Aorta (tissue), 5 donors: ENCODE measurements around the gene MTA2. TPM values are rescaled to one million over a fixed set of nuclear protein-coding genes. Genes with fewer than 3 reads are reported as not detected.

Experiments used
- ATAC-seq: fragments of 200-7000 bp; cut with Tn5 transposase; one replicate; pipeline ENCODE4 v1.9.1; 2022; ENCODE audit warnings: moderate library complexity; ENCODE audit not compliant: low FRiP score
- DNase-seq, 2 donors: peaks; one replicate each; pipeline ENCODE4 v3.0.0-alpha.2; 2020
- H3K27ac ChIP-seq, 2 donors: one replicate each; pipeline ENCODE4 v1.5.1; 2013; ENCODE audit warnings: low read length in 2 of 2, mild to moderate bottlenecking in 2 of 2, moderate library complexity in 2 of 2, control low read depth in 1 of 2, inconsistent platforms in 1 of 2, low read depth in 1 of 2
- H3K27me3 ChIP-seq, 2 donors: one replicate each; pipeline ENCODE4 v1.6.1; 2013; ENCODE audit warnings: control low read depth in 1 of 2, low read length in 1 of 2, mild to moderate bottlenecking in 1 of 2, moderate library complexity in 1 of 2; ENCODE audit not compliant: insufficient read depth in 2 of 2, control insufficient read depth in 1 of 2
- H3K36me3 ChIP-seq, 2 donors: one replicate each; pipeline ENCODE4 v1.6.1; 2013; ENCODE audit warnings: control low read depth in 1 of 2, low read length in 1 of 2, mild to moderate bottlenecking in 1 of 2; ENCODE audit not compliant: insufficient read depth in 2 of 2, control insufficient read depth in 1 of 2
- H3K4me1 ChIP-seq, 2 donors: one replicate each; pipeline ENCODE4 v1.6.1; 2013; ENCODE audit warnings: low read length in 2 of 2, control low read depth in 1 of 2, mild to moderate bottlenecking in 1 of 2, moderate library complexity in 1 of 2; ENCODE audit not compliant: insufficient read depth in 2 of 2, control insufficient read depth in 1 of 2
- H3K4me3 ChIP-seq, 2 donors: one replicate each; pipeline ENCODE4 v1.5.1; 2013; ENCODE audit warnings: low read length in 2 of 2, control low read depth in 1 of 2, mild to moderate bottlenecking in 1 of 2
- H3K9me3 ChIP-seq: one replicate; pipeline ENCODE4 v1.6.1; 2013; ENCODE audit warnings: mild to moderate bottlenecking, low read length; ENCODE audit not compliant: control insufficient read depth
- WGBS, 2 donors: extraction: QIAGEN DNeasy Blood & Tissue Kit; methylation state at CpG; one replicate each; pipeline ENCODE4 v1.1.7; 2013; 5-methylcytosine and 5-hydroxymethylcytosine counted together
- intact Hi-C, 2 donors: fragments of 100-400 bp; cut with DNase I; formaldehyde crosslinking; loops; one replicate each; pipeline versions ENCODE4 v1.14.2 to v1.15.0; 2022
- polyA plus RNA-seq, 2 donors: library from polyadenylated mRNA; stranded (reverse); fragments of 200-250 nt; gene quantifications; one replicate each; pipeline ENCODE4 v1.2.3, GENCODE V29; 2013
- total RNA-seq, 2 donors: library from RNA; stranded (reverse); fragmentation: NEBNext Ultra II Directional; extraction: Animal tissue kit (Norgen Biotek cat#: 25700); gene quantifications; one replicate each; pipeline ENCODE4 v1.2.1, GENCODE V29; 2021
- donor health status: healthy with polysubstance abuse.
- donor health status: Bipolar disorder and iron deficiency.
- donor health status: DM: no; HTN: no; CAD: no.
- donor health status: DM: no; HTN: no; CAD: no.
- donor health status: DM: yes; HTN: yes; CAD: no.

MTA2 gene
- total and polyA plus RNA-seq, 4 donors = 13.5 to 87.9 (median 60.2) TPM

- 0 to 1% methylated on average over 19 to 30 of the region's 30 CpGs for WGBS, 2 donors
- ATAC-seq = peak; percentile 33
- Histone ChIP-seq H3K27ac (peak overlapping the region; percentile 20 to 63), H3K9me3 (no peaks in the 10 kb centered on the region), H3K27me3 (no peaks in the 10 kb centered on the region), H3K4me1 (no peaks in the 10 kb centered on the region), H3K4me3 (peak overlapping the region; percentile 58 to 72), H3K36me3 (peaks cover 3% of the 10 kb centered on the region in 2 donors)
- intact Hi-C loops = loop anchor here in 1 of 2 donors (5.0 kb wide), 1 partner anchor 66 kb away; the partner anchor contains the start of genes C11orf98 and CSKMT
- DNase-seq = peak; percentile 74 to 91
Observed at GRCh38 chr11:62601122-62601371, 618 bp downstream of the MTA2 start.

- intact Hi-C loops = loop anchor here in 1 of 2 donors (5.0 kb wide), 1 partner anchor 67 kb away; the partner anchor contains the start of genes C11orf98 and CSKMT
- 1% methylated on average over 25 to 26 of the region's 26 CpGs for WGBS, 2 donors
- Histone ChIP-seq H3K27me3 (no peaks in the 10 kb centered on the region), H3K4me3 (peak overlapping the region; percentile 58 to 72), H3K4me1 (no peaks in the 10 kb centered on the region), H3K27ac (peak overlapping the region in 1 of 2 donors; percentile 63), H3K36me3 (peaks cover 3 to 4% of the 10 kb centered on the region in 2 donors), H3K9me3 (no peaks in the 10 kb centered on the region)
- no peak for ATAC-seq
- no peak for DNase-seq
Observed at GRCh38 chr11:62600367-62601121, 1.1 kb downstream of the MTA2 start.

- intact Hi-C loops = loop anchor here in 1 of 2 donors (5.0 kb wide), 2 partner anchors 67 to 107 kb away; partner anchors contain the start of genes BSCL2, C11orf98, CSKMT and GNG3
- no peak overlapping the region for H3K4me3 ChIP-seq
- peak overlapping the region in 1 of 2 donors; percentile 55 for H3K27ac ChIP-seq
- H3K36me3 ChIP-seq = peaks cover 3 to 4% of the 10 kb centered on the region in 2 donors
- 27 to 28% methylated on average over 5 of the region's 5 CpGs for WGBS, 2 donors
- DNase-seq = peak in 1 of 2 donors; percentile 21
- no peaks in the 10 kb centered on the region for H3K27me3 ChIP-seq
- H3K4me1 ChIP-seq = no peaks in the 10 kb centered on the region
- no peak for ATAC-seq
- H3K9me3 ChIP-seq = no peaks in the 10 kb centered on the region
Observed at GRCh38 chr11:62599901-62600300, 1.8 kb downstream of the MTA2 start.

GRCh38 chr11:62599069-62599696 is 2.5 kb downstream of the MTA2 start:
- ATAC-seq (peak; percentile 86), DNase-seq (peak; percentile 96 to 97)
- H3K9me3 ChIP-seq = no peaks in the 10 kb centered on the region
- H3K27me3 ChIP-seq = no peaks in the 10 kb centered on the region
- peaks cover 3 to 4% of the 10 kb centered on the region in 2 donors for H3K36me3 ChIP-seq
- H3K4me3 ChIP-seq = no peak overlapping the region
- H3K4me1 ChIP-seq = no peaks in the 10 kb centered on the region
- intact Hi-C loops = loop anchor here in 1 of 2 donors (5.0 kb wide), 1 partner anchor 108 kb away; the partner anchor contains the start of genes BSCL2 and GNG3
- WGBS, 2 donors = 31 to 32% methylated on average over 7 of the region's 7 CpGs
- peak overlapping the region in 1 of 2 donors; percentile 10 for H3K27ac ChIP-seq

GRCh38 chr11:62595124-62595523 is 6.5 kb downstream of the MTA2 start:
- 80 to 83% methylated on average over 8 of the region's 8 CpGs for WGBS, 2 donors
- intact Hi-C loops = loop anchor here in 1 of 2 donors (5.0 kb wide), 1 partner anchor 112 kb away; the partner anchor contains the start of genes BSCL2 and GNG3

GRCh38 chr11:62593434-62594044 is 8.1 kb downstream of the MTA2 start:
- H3K36me3 ChIP-seq = peaks cover 3 to 4% of the 10 kb centered on the region in 2 donors
- H3K9me3 ChIP-seq = no peaks in the 10 kb centered on the region
- H3K27ac ChIP-seq = no peak overlapping the region
- intact Hi-C loops = no loop called here
- ATAC-seq = no peak
- peak; percentile 90 to 91 for DNase-seq
- no peaks in the 10 kb centered on the region for H3K27me3 ChIP-seq
- H3K4me1 ChIP-seq = no peaks in the 10 kb centered on the region
- no peak overlapping the region for H3K4me3 ChIP-seq
- WGBS, 2 donors = 58 to 59% methylated on average over 13 of the region's 13 CpGs

More at GRCh38 chr11:62595124-62595523, 6.5 kb downstream of the MTA2 start:
- ATAC-seq (no peak), DNase-seq (peak in 1 of 2 donors; percentile 32)
- no peak overlapping the region for H3K27ac ChIP-seq
- H3K4me1 ChIP-seq = no peaks in the 10 kb centered on the region
- no peak overlapping the region for H3K4me3 ChIP-seq
- no peaks in the 10 kb centered on the region for H3K9me3 ChIP-seq
- peaks cover 3 to 4% of the 10 kb centered on the region in 2 donors for H3K36me3 ChIP-seq
- no peaks in the 10 kb centered on the region for H3K27me3 ChIP-seq

- peaks cover 0 to 4% of the 10 kb centered on the region in 2 donors for H3K36me3 ChIP-seq
- DNase-seq = peak in 1 of 2 donors; percentile 33
- no peak overlapping the region for H3K27ac ChIP-seq
- no peaks in the 10 kb centered on the region for H3K9me3 ChIP-seq
- H3K4me1 ChIP-seq = no peaks in the 10 kb centered on the region
- H3K4me3 ChIP-seq = no peak overlapping the region
- intact Hi-C loops = no loop called here
- 76 to 78% methylated on average over 8 of the region's 8 CpGs for WGBS, 2 donors
- no peaks in the 10 kb centered on the region for H3K27me3 ChIP-seq
- ATAC-seq = no peak
Observed at GRCh38 chr11:62592989-62593421, 8.7 kb downstream of the MTA2 start.

- ATAC-seq (no peak), DNase-seq (no peak)
- intact Hi-C loops = no loop called here
- WGBS, 2 donors = 12 to 14% methylated on average over 17 of the region's 17 CpGs
- Histone ChIP-seq H3K27ac (peak overlapping the region; percentile 58 to 78), H3K4me1 (no peaks in the 10 kb centered on the region), H3K4me3 (peak overlapping the region in 1 of 2 donors; percentile 3), H3K9me3 (no peaks in the 10 kb centered on the region), H3K27me3 (no peaks in the 10 kb centered on the region), H3K36me3 (peaks cover 0 to 4% of the 10 kb centered on the region in 2 donors)
Observed at GRCh38 chr11:62592146-62592815, 9.4 kb downstream of the MTA2 start.
